Liver (tissue), 9 donors: ENCODE results near the gene SEZ6L. TPM values are rescaled to one million over a fixed set of nuclear protein-coding genes. Genes with fewer than 3 reads are reported as not detected.

Experiments used
- DNase-seq: peaks from one replicate; pipeline ENCODE4 v3.0.0-alpha.2; 2017; ENCODE audit warnings: low spot score
- H3K27ac ChIP-seq, 2 donors: one replicate each; pipeline ENCODE4 v1.7.0; 2013; ENCODE audit warnings: inconsistent platforms in 2 of 2, low read length in 2 of 2, control low read depth in 1 of 2, low read depth in 1 of 2, mild to moderate bottlenecking in 1 of 2
- H3K27me3 ChIP-seq, 4 donors: one replicate each; pipeline versions ENCODE4 v1.6.1 to v1.7.0; 2013; ENCODE audit warnings: low read length in 3 of 4, inconsistent platforms in 1 of 4, mild to moderate bottlenecking in 1 of 4, moderate library complexity in 1 of 4; ENCODE audit not compliant: control insufficient read depth in 4 of 4, insufficient read depth in 4 of 4
- H3K36me3 ChIP-seq, 4 donors: one replicate each; pipeline versions ENCODE4 v1.6.1 to v1.7.0; 2013; ENCODE audit warnings: low read length in 3 of 4, mild to moderate bottlenecking in 3 of 4, low read depth in 1 of 4, moderate library complexity in 1 of 4; ENCODE audit not compliant: control insufficient read depth in 4 of 4, insufficient read depth in 3 of 4
- H3K4me1 ChIP-seq, 4 donors: one replicate each; pipeline versions ENCODE4 v1.6.1 to v1.7.0; 2013; ENCODE audit warnings: low read length in 3 of 4, mild to moderate bottlenecking in 3 of 4, moderate library complexity in 1 of 4; ENCODE audit not compliant: control insufficient read depth in 4 of 4, insufficient read depth in 4 of 4
- H3K4me3 ChIP-seq, 3 donors: one replicate each; pipeline versions ENCODE4 v1.6.1 to v1.7.0; 2013; ENCODE audit warnings: low read length in 3 of 3, control low read depth in 1 of 3, low read depth in 1 of 3, mild to moderate bottlenecking in 1 of 3
- H3K9ac ChIP-seq, 2 donors: one replicate each; pipeline ENCODE4 v1.7.0; 2013; ENCODE audit warnings: low read length in 2 of 2, mild to moderate bottlenecking in 2 of 2, moderate library complexity in 2 of 2, control low read depth in 1 of 2, low read depth in 1 of 2
- H3K9me3 ChIP-seq, 4 donors: one replicate each; pipeline versions ENCODE4 v1.6.1 to v1.7.0; 2013; ENCODE audit warnings: low read length in 3 of 4; ENCODE audit not compliant: control insufficient read depth in 4 of 4
- EGR1 ChIP-seq, 2 donors: IDR thresholded peaks; 2 replicates each; pipeline ENCODE4 v1.6.1; 2016 to 2018; ENCODE audit warnings: antibody characterized with exemption in 2 of 2, low read depth in 2 of 2
- FOXA1 ChIP-seq: IDR thresholded peaks from 2 replicates; pipeline ENCODE4 v1.6.1; 2016; ENCODE audit warnings: antibody characterized with exemption
- FOXA2 ChIP-seq: IDR thresholded peaks from 2 replicates; pipeline ENCODE4 v1.6.1; 2016; ENCODE audit warnings: antibody characterized with exemption
- GABPA ChIP-seq, 2 donors: IDR thresholded peaks in 1 of 2; conservative IDR thresholded peaks in 1 of 2; 2 replicates each; pipeline ENCODE4 v1.6.1; 2016; ENCODE audit warnings: antibody characterized with exemption in 2 of 2, mild to moderate bottlenecking in 1 of 2, moderate library complexity in 1 of 2
- HNF4A ChIP-seq, 2 donors: conservative IDR thresholded peaks; 2 replicates each; pipeline ENCODE4 v1.6.1; 2016; ENCODE audit warnings: antibody characterized with exemption in 2 of 2, mild to moderate bottlenecking in 2 of 2
- HNF4G ChIP-seq: IDR thresholded peaks from 2 replicates; pipeline ENCODE4 v1.6.1; 2016; ENCODE audit warnings: antibody characterized with exemption
- JUND ChIP-seq, 2 donors: IDR thresholded peaks; 2 replicates each; pipeline ENCODE4 v1.6.1; 2016; ENCODE audit warnings: antibody characterized with exemption in 2 of 2
- NR2F2 ChIP-seq: IDR thresholded peaks from 2 replicates; pipeline ENCODE4 v1.6.1; 2016; ENCODE audit warnings: antibody characterized with exemption
- RAD21 ChIP-seq, 2 donors: IDR thresholded peaks; 2 replicates each; pipeline ENCODE4 v1.6.1; 2016; ENCODE audit warnings: antibody characterized with exemption in 2 of 2, mild to moderate bottlenecking in 2 of 2
- RXRA ChIP-seq, 2 donors: IDR thresholded peaks; 2 replicates each; pipeline ENCODE4 v1.6.1; 2017 to 2018; ENCODE audit warnings: antibody characterized with exemption in 2 of 2, mild to moderate bottlenecking in 1 of 2
- SP1 ChIP-seq: IDR thresholded peaks from 2 replicates; pipeline ENCODE4 v1.6.1; 2018; ENCODE audit warnings: antibody characterized with exemption, mild to moderate bottlenecking
- TAF1 ChIP-seq: conservative IDR thresholded peaks from 2 replicates; pipeline ENCODE4 v1.6.1; 2016; ENCODE audit warnings: antibody characterized with exemption, mild to moderate bottlenecking
- YY1 ChIP-seq: IDR thresholded peaks from 2 replicates; pipeline ENCODE4 v1.6.1; 2016; ENCODE audit warnings: antibody characterized with exemption, mild to moderate bottlenecking
- WGBS: extraction: QIAGEN DNeasy Blood & Tissue Kit; methylation state at CpG from one replicate; pipeline ENCODE4 v1.1.7; 2013; 5-methylcytosine and 5-hydroxymethylcytosine counted together
- polyA plus RNA-seq, 2 donors: library from polyadenylated mRNA; stranded (reverse) in 1 of 2; unstranded in 1 of 2; fragments of 200-250 nt in 1 of 2; fragments of >200 nt in 1 of 2; fragmentation: Nextera tagmentation in 1 of 2; extraction: Ambion mirVana in 1 of 2; gene quantifications; one replicate each; pipeline versions ENCODE4 v1.2.1 to v1.2.3, GENCODE V29; 2013 to 2015
- total RNA-seq, 2 donors: library from RNA; depleted of rRNA; stranded (reverse); fragments of >200 nt; gene quantifications; one replicate each; pipeline ENCODE4 v1.2.3, GENCODE V29; 2014
- TF ChIP-seq, protein P1 (sequence below): fragments of 150-350 bp; IDR thresholded peaks from 2 replicates; pipeline ENCODE4 v1.5.1; 2017; ENCODE audit warnings: improper control_type of control experiment, low read depth, low read length; ENCODE audit not compliant: missing input control
- TF ChIP-seq, protein P2 (sequence below): IDR thresholded peaks from 2 replicates; pipeline ENCODE4 v1.6.1; 2016; ENCODE audit warnings: antibody characterized with exemption, mild to moderate bottlenecking
- TF ChIP-seq, protein P3 (sequence below): IDR thresholded peaks from 2 replicates; pipeline ENCODE4 v1.6.1; 2016; ENCODE audit warnings: antibody characterized with exemption
- TF ChIP-seq, protein P4 (sequence below): IDR thresholded peaks from 2 replicates; pipeline ENCODE4 v1.6.1; 2016; ENCODE audit warnings: antibody characterized with exemption
- TF ChIP-seq, protein P5 (sequence below): IDR thresholded peaks from 2 replicates; pipeline ENCODE4 v1.6.1; 2016; ENCODE audit warnings: antibody characterized with exemption
- donor health status: healthy.
- donor health status: healthy.
- donor health status: healthy.
- donor health status: healthy.
- donor health status: healthy.

SEZ6L gene
- total and polyA plus RNA-seq, 4 donors, result under 0.01 to 0.70 (median 0.08) TPM; not detected in 1

DNA sequence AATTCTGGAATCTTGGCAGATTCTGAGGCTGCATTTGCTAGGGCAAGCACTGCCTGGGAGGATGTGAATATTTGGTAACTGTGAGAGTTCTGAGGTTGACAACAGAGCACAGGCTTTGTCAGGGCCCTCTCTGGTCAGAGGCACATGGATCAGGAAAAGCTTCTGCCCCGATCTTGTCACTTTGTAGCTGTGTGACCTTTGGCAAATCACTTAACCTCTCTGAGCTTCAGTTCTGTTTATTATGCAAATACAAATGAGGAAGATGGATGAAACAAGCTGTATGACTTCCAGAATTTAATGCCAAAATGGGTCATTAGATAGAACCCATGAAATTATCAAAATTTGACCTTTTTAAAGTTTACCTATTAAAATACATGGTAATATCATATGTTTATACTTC lies 94.9 kb downstream of the SEZ6L start:
- Histone ChIP-seq H3K9me3 (no peaks in the 10 kb centered on the region), H3K9ac (no peak overlapping the region), H3K27me3 (peaks cover 0 to 8% (median 4%) of the 10 kb centered on the region in 4 donors), H3K27ac (no peak overlapping the region), H3K4me3 (no peak overlapping the region), H3K36me3 (no peaks in the 10 kb centered on the region), H3K4me1 (no peaks in the 10 kb centered on the region)
- no peak for DNase-seq
- TF ChIP-seq JUND (IDR thresholded peaks at IDR 0.05), result no peak
- TF ChIP-seq, protein P1, sequence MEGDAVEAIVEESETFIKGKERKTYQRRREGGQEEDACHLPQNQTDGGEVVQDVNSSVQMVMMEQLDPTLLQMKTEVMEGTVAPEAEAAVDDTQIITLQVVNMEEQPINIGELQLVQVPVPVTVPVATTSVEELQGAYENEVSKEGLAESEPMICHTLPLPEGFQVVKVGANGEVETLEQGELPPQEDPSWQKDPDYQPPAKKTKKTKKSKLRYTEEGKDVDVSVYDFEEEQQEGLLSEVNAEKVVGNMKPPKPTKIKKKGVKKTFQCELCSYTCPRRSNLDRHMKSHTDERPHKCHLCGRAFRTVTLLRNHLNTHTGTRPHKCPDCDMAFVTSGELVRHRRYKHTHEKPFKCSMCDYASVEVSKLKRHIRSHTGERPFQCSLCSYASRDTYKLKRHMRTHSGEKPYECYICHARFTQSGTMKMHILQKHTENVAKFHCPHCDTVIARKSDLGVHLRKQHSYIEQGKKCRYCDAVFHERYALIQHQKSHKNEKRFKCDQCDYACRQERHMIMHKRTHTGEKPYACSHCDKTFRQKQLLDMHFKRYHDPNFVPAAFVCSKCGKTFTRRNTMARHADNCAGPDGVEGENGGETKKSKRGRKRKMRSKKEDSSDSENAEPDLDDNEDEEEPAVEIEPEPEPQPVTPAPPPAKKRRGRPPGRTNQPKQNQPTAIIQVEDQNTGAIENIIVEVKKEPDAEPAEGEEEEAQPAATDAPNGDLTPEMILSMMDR, result no peak
- TF ChIP-seq RXRA (IDR thresholded peaks at IDR 0.05), result no peak
- TF ChIP-seq, protein P2, sequence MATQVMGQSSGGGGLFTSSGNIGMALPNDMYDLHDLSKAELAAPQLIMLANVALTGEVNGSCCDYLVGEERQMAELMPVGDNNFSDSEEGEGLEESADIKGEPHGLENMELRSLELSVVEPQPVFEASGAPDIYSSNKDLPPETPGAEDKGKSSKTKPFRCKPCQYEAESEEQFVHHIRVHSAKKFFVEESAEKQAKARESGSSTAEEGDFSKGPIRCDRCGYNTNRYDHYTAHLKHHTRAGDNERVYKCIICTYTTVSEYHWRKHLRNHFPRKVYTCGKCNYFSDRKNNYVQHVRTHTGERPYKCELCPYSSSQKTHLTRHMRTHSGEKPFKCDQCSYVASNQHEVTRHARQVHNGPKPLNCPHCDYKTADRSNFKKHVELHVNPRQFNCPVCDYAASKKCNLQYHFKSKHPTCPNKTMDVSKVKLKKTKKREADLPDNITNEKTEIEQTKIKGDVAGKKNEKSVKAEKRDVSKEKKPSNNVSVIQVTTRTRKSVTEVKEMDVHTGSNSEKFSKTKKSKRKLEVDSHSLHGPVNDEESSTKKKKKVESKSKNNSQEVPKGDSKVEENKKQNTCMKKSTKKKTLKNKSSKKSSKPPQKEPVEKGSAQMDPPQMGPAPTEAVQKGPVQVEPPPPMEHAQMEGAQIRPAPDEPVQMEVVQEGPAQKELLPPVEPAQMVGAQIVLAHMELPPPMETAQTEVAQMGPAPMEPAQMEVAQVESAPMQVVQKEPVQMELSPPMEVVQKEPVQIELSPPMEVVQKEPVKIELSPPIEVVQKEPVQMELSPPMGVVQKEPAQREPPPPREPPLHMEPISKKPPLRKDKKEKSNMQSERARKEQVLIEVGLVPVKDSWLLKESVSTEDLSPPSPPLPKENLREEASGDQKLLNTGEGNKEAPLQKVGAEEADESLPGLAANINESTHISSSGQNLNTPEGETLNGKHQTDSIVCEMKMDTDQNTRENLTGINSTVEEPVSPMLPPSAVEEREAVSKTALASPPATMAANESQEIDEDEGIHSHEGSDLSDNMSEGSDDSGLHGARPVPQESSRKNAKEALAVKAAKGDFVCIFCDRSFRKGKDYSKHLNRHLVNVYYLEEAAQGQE, result no peak
- no peak for TF ChIP-seq HNF4A (conservative IDR thresholded peaks at IDR 0.05)
- 68% methylated on average over 1 of the region's 1 CpG for WGBS

DNA sequence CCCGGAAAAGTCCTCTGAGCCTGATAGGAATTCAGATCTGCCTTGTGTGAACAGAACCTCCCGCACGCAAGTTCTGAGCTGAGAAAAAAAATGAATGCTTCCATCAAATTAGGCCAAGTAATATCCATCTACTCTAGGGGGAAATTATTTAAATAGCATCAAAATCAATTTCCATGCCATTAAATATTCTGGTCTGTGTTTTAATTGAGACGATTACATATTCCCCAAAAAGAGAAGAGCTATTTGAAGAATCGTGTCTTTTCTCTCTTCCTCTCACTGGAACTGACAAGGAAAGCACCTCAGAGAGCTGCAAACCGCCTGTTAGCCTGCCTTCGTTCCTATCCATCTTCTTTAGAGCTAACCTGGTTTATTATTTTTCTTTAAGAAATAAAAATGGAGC lies 96.0 kb downstream of the SEZ6L start:
- Histone ChIP-seq H3K9me3 (no peaks in the 10 kb centered on the region), H3K9ac (no peak overlapping the region), H3K36me3 (no peaks in the 10 kb centered on the region), H3K4me3 (no peak overlapping the region), H3K27ac (no peak overlapping the region), H3K4me1 (no peaks in the 10 kb centered on the region), H3K27me3 (peaks cover 0 to 8% (median 4%) of the 10 kb centered on the region in 4 donors)
- TF ChIP-seq RAD21 (IDR thresholded peaks at IDR 0.05) (no peak), FOXA2 (no peak), SP1 (no peak), GABPA (IDR thresholded peaks at IDR 0.05 in 1 of 2, conservative IDR thresholded peaks at IDR 0.05 in 1 of 2) (no peak), NR2F2 (no peak), JUND (IDR thresholded peaks at IDR 0.05) (no peak), TAF1 (no peak), HNF4A (conservative IDR thresholded peaks at IDR 0.05) (no peak), EGR1 (IDR thresholded peaks at IDR 0.05; ENCODE audit: low read depth in 2 of 2) (no peak), HNF4G (no peak), RXRA (IDR thresholded peaks at IDR 0.05) (no peak), FOXA1 (no peak), YY1 (no peak)
- TF ChIP-seq, protein P3, sequence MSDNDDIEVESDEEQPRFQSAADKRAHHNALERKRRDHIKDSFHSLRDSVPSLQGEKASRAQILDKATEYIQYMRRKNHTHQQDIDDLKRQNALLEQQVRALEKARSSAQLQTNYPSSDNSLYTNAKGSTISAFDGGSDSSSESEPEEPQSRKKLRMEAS, result no peak
- TF ChIP-seq, protein P2, result no peak
- TF ChIP-seq, protein P4, sequence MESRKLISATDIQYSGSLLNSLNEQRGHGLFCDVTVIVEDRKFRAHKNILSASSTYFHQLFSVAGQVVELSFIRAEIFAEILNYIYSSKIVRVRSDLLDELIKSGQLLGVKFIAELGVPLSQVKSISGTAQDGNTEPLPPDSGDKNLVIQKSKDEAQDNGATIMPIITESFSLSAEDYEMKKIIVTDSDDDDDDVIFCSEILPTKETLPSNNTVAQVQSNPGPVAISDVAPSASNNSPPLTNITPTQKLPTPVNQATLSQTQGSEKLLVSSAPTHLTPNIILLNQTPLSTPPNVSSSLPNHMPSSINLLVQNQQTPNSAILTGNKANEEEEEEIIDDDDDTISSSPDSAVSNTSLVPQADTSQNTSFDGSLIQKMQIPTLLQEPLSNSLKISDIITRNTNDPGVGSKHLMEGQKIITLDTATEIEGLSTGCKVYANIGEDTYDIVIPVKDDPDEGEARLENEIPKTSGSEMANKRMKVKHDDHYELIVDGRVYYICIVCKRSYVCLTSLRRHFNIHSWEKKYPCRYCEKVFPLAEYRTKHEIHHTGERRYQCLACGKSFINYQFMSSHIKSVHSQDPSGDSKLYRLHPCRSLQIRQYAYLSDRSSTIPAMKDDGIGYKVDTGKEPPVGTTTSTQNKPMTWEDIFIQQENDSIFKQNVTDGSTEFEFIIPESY, result no peak
- TF ChIP-seq, protein P1, result no peak
- TF ChIP-seq, protein P5, sequence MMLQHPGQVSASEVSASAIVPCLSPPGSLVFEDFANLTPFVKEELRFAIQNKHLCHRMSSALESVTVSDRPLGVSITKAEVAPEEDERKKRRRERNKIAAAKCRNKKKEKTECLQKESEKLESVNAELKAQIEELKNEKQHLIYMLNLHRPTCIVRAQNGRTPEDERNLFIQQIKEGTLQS, result no peak
- no peak for DNase-seq
- WGBS, result 59% methylated on average over 7 of the region's 7 CpGs
